ENCODE data around the gene CLEC2A.

DNA sequence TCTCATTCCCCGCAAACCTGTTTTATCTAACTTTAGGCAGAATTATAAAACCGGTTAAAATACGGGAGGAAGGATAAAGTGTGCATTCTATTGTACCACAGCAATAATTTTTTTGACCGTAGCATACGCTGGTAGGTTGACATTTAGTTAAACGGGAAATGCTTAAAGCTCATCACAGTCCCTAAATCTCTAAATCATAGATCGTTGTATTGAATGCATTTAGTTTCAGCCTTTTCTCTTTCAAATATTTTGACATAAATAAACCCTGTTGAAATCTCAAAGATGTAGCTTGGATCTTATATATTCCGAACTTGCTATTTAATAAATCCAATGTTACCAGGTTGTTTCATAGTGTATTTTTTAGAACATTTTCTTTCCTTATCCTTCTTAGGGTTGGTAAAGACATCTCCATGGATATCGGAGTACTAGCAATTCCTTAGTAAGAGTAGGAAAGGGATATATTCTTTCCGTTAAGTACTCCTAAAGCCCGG lies 63.8 kb downstream of the CLEC2A start:
- TF ChIP-seq, protein P1, sequence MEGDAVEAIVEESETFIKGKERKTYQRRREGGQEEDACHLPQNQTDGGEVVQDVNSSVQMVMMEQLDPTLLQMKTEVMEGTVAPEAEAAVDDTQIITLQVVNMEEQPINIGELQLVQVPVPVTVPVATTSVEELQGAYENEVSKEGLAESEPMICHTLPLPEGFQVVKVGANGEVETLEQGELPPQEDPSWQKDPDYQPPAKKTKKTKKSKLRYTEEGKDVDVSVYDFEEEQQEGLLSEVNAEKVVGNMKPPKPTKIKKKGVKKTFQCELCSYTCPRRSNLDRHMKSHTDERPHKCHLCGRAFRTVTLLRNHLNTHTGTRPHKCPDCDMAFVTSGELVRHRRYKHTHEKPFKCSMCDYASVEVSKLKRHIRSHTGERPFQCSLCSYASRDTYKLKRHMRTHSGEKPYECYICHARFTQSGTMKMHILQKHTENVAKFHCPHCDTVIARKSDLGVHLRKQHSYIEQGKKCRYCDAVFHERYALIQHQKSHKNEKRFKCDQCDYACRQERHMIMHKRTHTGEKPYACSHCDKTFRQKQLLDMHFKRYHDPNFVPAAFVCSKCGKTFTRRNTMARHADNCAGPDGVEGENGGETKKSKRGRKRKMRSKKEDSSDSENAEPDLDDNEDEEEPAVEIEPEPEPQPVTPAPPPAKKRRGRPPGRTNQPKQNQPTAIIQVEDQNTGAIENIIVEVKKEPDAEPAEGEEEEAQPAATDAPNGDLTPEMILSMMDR (IDR thresholded peaks at IDR 0.05): no peak
- TF ChIP-seq POLR2A (IDR thresholded peaks at IDR 0.05): no peak

Data from heart left ventricle (tissue), 13 donors.